Measurements from ENCODE around the gene DBH. TPM values are rescaled to one million over a fixed set of nuclear protein-coding genes. Genes with fewer than 3 reads are reported as not detected.
"Not testable (repeated sequence)": the region's sequence is repeated elsewhere in the genome, so short reads cannot be mapped to it uniquely, and the experiment has no call there.

DBH gene
- total RNA-seq, 2 experiments from 2014 or later = not detected

- no peak overlapping the region for H3K27ac Mint-ChIP-seq
- DNase-seq = no peak
- H3K4me3 Mint-ChIP-seq = no peak overlapping the region
- no peaks in the 10 kb centered on the region for H3K27me3 Mint-ChIP-seq
- H3K36me3 Mint-ChIP-seq = no peaks in the 10 kb centered on the region
- H3K4me1 Mint-ChIP-seq = no peaks in the 10 kb centered on the region
- H3K9me3 Mint-ChIP-seq = no peaks in the 10 kb centered on the region
These were observed 34.3 kb downstream of the DBH start for GRCh38 chr9:133670466-133670865.

- H3K4me3 Mint-ChIP-seq = no peak overlapping the region
These were observed 35.2 kb downstream of the DBH start for GRCh38 chr9:133671371-133671770.

GRCh38 chr9:133672503-133673257, 36.5 kb downstream of the DBH start:
- Mint-ChIP-seq H3K36me3 (no peaks in the 10 kb centered on the region), H3K4me3 (no peak overlapping the region), H3K27me3 (no peaks in the 10 kb centered on the region), H3K4me1 (peaks cover 16% of the 10 kb centered on the region), H3K27ac (no peak overlapping the region), H3K9me3 (no peaks in the 10 kb centered on the region)
- no peak for DNase-seq

More at GRCh38 chr9:133671371-133671770, 35.2 kb downstream of the DBH start:
- H3K27ac Mint-ChIP-seq = no peak overlapping the region
- no peak for DNase-seq
- no peaks in the 10 kb centered on the region for H3K9me3 Mint-ChIP-seq
- no peaks in the 10 kb centered on the region for H3K36me3 Mint-ChIP-seq
- no peaks in the 10 kb centered on the region for H3K27me3 Mint-ChIP-seq
- peaks cover 4% of the 10 kb centered on the region for H3K4me1 Mint-ChIP-seq

DNA sequence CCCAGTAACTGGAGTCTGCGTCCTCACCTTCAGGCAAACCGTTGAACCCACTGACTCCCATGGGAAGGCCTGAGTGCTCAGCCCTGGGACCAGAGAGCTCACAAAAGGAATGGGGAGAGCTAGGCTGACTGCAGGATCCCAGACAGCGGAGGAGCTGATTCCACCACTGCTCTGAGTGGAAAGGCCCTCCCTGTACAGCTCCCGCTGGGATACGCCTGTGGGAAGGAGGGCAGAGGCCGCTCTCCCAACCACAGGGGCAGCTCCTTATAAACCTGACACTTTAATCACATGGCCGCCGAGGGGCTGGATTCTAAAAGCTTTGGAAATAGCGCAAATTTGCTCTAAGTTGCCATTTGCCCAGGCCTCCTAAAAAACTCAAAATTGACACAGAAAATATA, 37.1 kb downstream of the DBH start:
- Mint-ChIP-seq H3K9me3 (no peaks in the 10 kb centered on the region), H3K36me3 (no peaks in the 10 kb centered on the region), H3K4me3 (no peak overlapping the region), H3K4me1 (peaks cover 17% of the 10 kb centered on the region), H3K27ac (no peak overlapping the region), H3K27me3 (no peaks in the 10 kb centered on the region)
- no peak for DNase-seq

DNA sequence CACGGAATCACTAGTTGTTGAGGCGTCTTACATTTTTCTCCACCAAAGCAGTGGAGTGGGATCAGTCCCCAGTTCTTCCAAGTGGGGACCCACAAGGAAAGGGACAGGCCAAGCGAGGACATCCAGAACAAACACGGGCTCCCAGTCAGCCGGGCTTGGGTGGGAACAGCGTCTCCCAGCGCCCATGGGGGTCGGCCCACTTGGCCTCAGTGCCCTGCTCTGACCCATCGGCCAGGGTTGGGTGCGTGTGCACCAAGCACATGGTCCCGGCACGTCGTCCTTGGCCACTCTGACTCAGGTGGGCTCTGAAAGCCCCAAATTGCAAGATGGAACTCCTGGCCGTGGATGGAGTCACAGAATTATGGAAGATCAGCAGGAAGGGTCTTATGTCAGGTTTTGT, 37.9 kb downstream of the DBH start:
- Mint-ChIP-seq H3K4me3 (no peak overlapping the region), H3K36me3 (no peaks in the 10 kb centered on the region), H3K4me1 (peaks cover 24% of the 10 kb centered on the region), H3K27me3 (no peaks in the 10 kb centered on the region), H3K9me3 (no peaks in the 10 kb centered on the region), H3K27ac (no peak overlapping the region)
- no peak for DNase-seq

- not testable (repeated sequence) for H3K27me3 Mint-ChIP-seq, H3K36me3 Mint-ChIP-seq, H3K9me3 Mint-ChIP-seq, DNase-seq, H3K27ac Mint-ChIP-seq, H3K4me3 Mint-ChIP-seq
- peaks cover 24% of the 10 kb centered on the region for H3K4me1 Mint-ChIP-seq
These were observed 39.6 kb downstream of the DBH start for GRCh38 chr9:133675796-133676195.

GRCh38 chr9:133676450-133676849, 40.3 kb downstream of the DBH start:
- H3K27me3 Mint-ChIP-seq = no peaks in the 10 kb centered on the region

DNA sequence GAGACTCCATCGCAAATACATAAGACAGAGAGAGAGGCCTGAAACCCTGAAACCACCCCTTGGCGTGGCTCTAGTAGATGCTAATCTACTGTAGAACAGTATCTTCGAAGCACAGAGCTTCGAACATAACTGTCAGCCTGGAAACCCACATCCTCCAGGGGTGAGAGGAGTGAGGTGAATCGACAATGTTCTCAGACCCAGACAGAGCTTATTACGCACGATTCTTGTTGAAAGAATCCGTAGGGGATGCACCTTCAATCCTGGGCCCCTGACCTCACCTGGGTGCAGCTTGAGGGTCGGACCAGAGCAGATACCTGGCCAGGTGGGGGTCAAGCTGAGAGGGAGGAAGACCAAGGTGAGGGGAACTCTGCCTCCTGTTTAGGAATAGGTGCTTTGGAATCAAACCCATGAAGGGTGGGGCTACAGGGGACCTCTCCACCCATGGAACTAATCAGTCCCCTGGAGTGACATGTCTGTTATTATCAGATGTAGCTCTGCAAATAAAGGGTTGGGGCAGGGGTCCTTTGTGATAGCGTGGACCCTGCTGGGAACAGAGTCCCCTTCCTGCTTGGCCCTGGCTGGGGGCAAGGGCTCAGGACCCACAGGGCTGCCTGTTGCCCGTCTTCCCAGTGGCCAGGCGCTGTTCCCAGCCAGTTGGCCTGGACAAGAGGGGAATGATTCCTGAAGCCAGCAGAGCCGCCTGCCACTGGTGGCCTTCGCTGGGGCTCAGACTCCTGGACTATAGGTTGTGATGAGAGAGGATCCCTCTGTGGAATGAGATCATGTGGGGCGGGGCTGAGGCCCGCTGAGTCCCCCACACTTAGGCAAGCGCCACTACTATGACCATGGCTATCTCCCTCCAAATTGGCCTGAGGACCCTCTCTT, 41.2 kb downstream of the DBH start:
- H3K4me1 Mint-ChIP-seq = peaks cover 26% of the 10 kb centered on the region
- DNase-seq = peak; percentile 26
- H3K9me3 Mint-ChIP-seq = no peaks in the 10 kb centered on the region
- H3K4me3 Mint-ChIP-seq = no peak overlapping the region
- peaks cover 4% of the 10 kb centered on the region for H3K36me3 Mint-ChIP-seq
- H3K27ac Mint-ChIP-seq = no peak overlapping the region
- H3K27me3 Mint-ChIP-seq = no peaks in the 10 kb centered on the region

More at GRCh38 chr9:133676450-133676849, 40.3 kb downstream of the DBH start:
- H3K9me3 Mint-ChIP-seq = no peaks in the 10 kb centered on the region
- no peak for DNase-seq
- H3K36me3 Mint-ChIP-seq = no peaks in the 10 kb centered on the region
- H3K4me3 Mint-ChIP-seq = no peak overlapping the region
- H3K27ac Mint-ChIP-seq = no peak overlapping the region
- H3K4me1 Mint-ChIP-seq = peaks cover 24% of the 10 kb centered on the region

DNA sequence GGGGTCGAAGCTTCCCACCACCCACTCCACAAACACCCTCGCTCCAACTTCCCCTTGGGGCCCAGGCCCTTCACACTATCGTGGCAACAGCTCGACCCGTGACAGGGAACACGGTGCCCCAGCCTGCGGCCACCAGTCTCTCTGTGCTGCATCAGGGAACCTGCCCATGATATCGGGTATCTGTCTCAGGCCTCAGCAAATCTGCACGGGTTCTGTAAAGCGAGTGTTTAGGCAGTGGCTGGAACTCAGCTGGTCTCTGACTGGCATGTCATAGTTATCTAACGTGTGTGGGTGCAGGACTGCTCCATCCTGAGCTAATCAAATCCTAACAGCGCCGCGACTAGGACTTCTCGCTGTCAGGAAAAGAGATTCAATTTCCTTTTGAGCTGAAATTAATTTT, 42.9 kb downstream of the DBH start:
- no peaks in the 10 kb centered on the region for H3K27me3 Mint-ChIP-seq
- H3K36me3 Mint-ChIP-seq = peaks cover 4% of the 10 kb centered on the region
- H3K4me1 Mint-ChIP-seq = peaks cover 35% of the 10 kb centered on the region
- no peaks in the 10 kb centered on the region for H3K9me3 Mint-ChIP-seq
- DNase-seq = no peak
- no peak overlapping the region for H3K27ac Mint-ChIP-seq
- H3K4me3 Mint-ChIP-seq = no peak overlapping the region

GRCh38 chr9:133679466-133680061, 43.4 kb downstream of the DBH start:
- Mint-ChIP-seq H3K4me1 (peaks cover 39% of the 10 kb centered on the region), H3K4me3 (no peak overlapping the region), H3K36me3 (peaks cover 4% of the 10 kb centered on the region), H3K27ac (no peak overlapping the region), H3K27me3 (no peaks in the 10 kb centered on the region), H3K9me3 (no peaks in the 10 kb centered on the region)
- no peak for DNase-seq

GRCh38 chr9:133680250-133680975, 44.2 kb downstream of the DBH start:
- no peak overlapping the region for H3K27ac Mint-ChIP-seq
- peaks cover 39% of the 10 kb centered on the region for H3K4me1 Mint-ChIP-seq
- DNase-seq = no peak
- no peak overlapping the region for H3K4me3 Mint-ChIP-seq
- no peaks in the 10 kb centered on the region for H3K9me3 Mint-ChIP-seq
- peaks cover 4% of the 10 kb centered on the region for H3K36me3 Mint-ChIP-seq
- no peaks in the 10 kb centered on the region for H3K27me3 Mint-ChIP-seq

DNA sequence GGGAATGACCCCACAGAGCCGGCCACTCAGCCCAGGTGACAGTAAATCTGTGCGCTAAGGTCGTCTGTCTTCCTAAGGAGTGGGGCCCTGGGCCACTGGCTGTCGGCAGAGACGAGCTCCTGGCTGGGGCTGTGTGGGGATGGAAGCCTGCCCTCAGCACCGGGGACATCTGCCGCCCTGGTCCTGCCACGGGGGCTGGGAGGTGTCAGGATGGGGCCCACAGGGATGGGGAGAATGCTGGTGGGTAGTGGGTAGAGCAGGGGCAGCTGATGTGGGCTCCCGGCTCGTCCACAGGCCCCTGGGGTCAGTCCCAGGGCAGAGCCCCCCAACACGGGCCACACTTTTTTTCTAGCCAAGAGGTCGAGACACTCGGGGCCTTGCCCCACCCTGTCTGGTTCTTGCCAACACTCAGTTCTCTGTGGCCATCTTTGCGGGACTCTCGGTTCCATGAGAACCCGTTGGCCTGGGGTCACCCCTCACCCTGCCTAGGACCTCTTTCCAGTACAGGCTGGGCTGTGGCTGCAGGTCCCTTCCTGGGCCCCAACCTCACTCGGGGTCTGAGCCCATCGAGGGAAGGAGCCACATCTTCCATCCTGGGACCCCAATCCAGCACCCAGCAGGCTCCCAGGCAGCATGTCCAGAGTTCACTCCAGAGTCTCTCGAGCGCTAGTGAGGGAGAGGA, 45.0 kb downstream of the DBH start:
- H3K36me3 Mint-ChIP-seq = peaks cover 4% of the 10 kb centered on the region
- DNase-seq = no peak
- no peaks in the 10 kb centered on the region for H3K27me3 Mint-ChIP-seq
- H3K4me3 Mint-ChIP-seq = no peak overlapping the region
- H3K9me3 Mint-ChIP-seq = no peaks in the 10 kb centered on the region
- H3K4me1 Mint-ChIP-seq = peaks cover 36% of the 10 kb centered on the region
- H3K27ac Mint-ChIP-seq = no peak overlapping the region

- H3K4me3 Mint-ChIP-seq = no peak overlapping the region
- no peaks in the 10 kb centered on the region for H3K27me3 Mint-ChIP-seq
- DNase-seq = no peak
- no peaks in the 10 kb centered on the region for H3K9me3 Mint-ChIP-seq
- H3K4me1 Mint-ChIP-seq = peaks cover 31% of the 10 kb centered on the region
- H3K36me3 Mint-ChIP-seq = peaks cover 4% of the 10 kb centered on the region
- no peak overlapping the region for H3K27ac Mint-ChIP-seq
These were observed 45.6 kb downstream of the DBH start for GRCh38 chr9:133681658-133682306.
